WI38 (cell line): ENCODE data around the gene KLHL17.

Experiments
- H3K4me3 ChIP-seq: 2 replicates; pipeline ENCODE4 v1.5.1; 2011; ENCODE audit warnings: low read depth, mild to moderate bottlenecking, control low read depth, low read length
- CTCF ChIP-seq: IDR thresholded peaks from 2 replicates; pipeline ENCODE4 v1.5.1; 2012; ENCODE audit warnings: low read depth, mild to moderate bottlenecking, control low read depth, low read length

Gene KLHL17

GRCh38 chr1:997993-998744 lies 37.8 kb downstream of the KLHL17 start:
- no peak overlapping the region for H3K4me3 ChIP-seq

GRCh38 chr1:998745-998994 lies 38.3 kb downstream of the KLHL17 start:
- peak overlapping the region; percentile 65 for H3K4me3 ChIP-seq

More at GRCh38 chr1:997993-998744, 37.8 kb downstream of the KLHL17 start:
- TF ChIP-seq CTCF: no peak

GRCh38 chr1:998995-999724 lies 38.8 kb downstream of the KLHL17 start:
- H3K4me3 ChIP-seq: peak overlapping the region; percentile 65
- TF ChIP-seq CTCF: no peak

More at GRCh38 chr1:998745-998994, 38.3 kb downstream of the KLHL17 start:
- no peak for TF ChIP-seq CTCF

- TF ChIP-seq CTCF: no peak
- peak within 1 kb of the TSS; percentile 65 for H3K4me3 ChIP-seq
These were observed 39.5 kb downstream of the KLHL17 start, which contains the start of gene HES4 for GRCh38 chr1:999725-1000356. HES4 (minus strand) TSS chr1:1000097; CDS start chr1:999973, 124 bp downstream.

- no peak for TF ChIP-seq CTCF
- H3K4me3 ChIP-seq: peak overlapping the region; percentile 65
These were observed 40.1 kb downstream of the KLHL17 start for GRCh38 chr1:1000357-1001056.

GRCh38 chr1:1001057-1001783 lies 40.8 kb downstream of the KLHL17 start:
- TF ChIP-seq CTCF: no peak

More at GRCh38 chr1:1001057-1001783, 40.8 kb downstream of the KLHL17 start:
- peak overlapping the region; percentile 65 for H3K4me3 ChIP-seq
